Activated gamma-delta T cell treated with anti-CD3 and anti-CD28 coated beads, Interleukin-2, amount 50 U/mL, for 16 hours (primary cell): ENCODE results near the gene CCDC106.

ENCODE experiments used
- DNase-seq: peaks from one replicate; pipeline ENCODE4 v3.0.0-alpha.2; 2020; ENCODE audit warnings: low read depth

CCDC106 gene

DNA sequence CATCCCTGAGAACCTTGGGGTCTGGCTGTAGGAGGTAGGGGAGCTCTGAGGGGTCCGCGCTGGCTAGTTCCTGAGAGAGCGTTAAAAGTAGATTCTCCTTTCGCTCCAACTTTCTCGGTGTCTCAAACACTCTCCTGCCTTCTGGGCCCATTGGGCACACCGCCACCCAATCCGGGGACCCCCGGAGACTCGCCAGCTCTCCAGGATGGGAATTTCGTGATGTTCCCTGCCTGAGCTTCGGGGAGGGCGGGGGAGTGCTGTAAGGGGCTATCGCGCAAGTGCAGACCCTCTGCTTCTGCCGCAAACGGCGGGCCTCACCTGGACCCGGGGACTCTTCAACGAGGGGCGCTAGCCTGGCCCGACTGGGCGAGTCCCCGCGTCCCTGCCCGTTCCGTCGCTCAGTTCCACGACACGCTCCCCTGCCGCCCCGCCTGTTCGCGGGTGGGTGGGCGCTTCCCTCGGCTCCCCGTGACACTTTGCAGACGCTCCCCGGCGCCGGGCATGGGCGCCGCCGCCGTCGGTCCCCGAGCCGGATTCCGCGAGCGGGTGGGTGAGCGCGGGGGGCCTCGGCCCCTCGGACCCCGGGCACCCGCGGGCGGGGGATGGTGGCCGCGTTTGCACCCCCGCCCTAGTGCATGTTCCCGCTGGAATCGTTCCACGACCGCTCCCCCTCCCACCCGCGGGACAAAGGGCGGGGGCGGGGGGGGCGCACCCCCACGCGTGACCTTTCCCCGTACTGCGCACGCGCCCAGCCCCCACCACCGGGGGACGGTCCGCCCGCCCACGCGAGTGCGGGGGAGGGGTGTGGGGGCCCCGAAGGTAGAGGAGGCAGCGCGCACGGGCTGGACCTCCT is at the start of gene CCDC106:
CCDC106 (plus strand) TSS at position 481 of the 853 bp plus-strand sequence. CDS start 835 bp downstream, outside the sequence.
- DNase-seq = no peak

GRCh38 chr19:55598719-55599467 is 49.1 kb upstream of the CCDC106 start:
- DNase-seq = peak; percentile 86

- peak; percentile 91 for DNase-seq
Observed at GRCh38 chr19:55599468-55599841, 48.6 kb upstream of the CCDC106 start, which contains the start of gene FIZ1. TSS of gene FIZ1 (minus strand) at chr19:55599517. CDS start at chr19:55597865, 1,652 bp downstream.

DNA sequence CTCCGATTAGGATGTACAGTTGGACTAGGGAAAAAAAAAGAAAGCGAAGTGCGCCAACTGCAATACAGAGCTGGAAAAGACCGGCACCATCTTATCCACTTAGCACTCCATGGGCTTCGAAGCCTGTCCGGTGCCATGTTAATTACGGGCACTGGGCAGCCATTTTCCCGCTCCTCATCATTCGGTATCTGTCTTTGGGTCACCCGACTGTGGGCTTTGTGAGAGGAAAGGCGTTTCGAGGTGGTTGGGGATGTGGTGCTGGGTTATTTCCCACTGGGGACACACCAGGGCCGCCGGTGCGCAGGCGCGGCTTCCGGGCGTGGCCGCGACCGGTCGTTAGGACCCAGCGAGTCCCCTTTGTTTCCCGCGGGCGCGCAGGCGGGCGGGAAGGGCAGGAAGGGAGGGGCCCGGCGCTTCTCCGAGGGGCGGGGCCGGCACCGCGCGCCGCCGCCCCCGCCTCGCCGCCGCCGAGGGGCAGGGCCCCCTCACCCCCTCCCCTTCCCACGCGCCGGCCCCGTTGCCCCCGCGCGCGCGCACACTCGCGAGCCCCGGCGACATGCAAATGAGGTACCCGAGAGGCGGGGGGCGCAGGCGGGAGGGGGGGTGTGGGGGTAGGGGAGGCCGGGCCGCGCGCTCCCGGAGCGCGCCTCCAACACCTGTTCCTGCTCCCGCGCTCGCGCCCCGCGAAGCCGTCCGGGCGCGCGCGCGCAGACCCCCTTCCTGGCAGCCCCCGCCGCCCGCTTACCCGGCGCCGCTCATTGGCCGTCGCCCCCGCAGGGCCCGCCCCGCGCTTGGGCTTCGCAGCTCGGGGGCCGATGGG is 48.0 kb upstream of the CCDC106 start, which contains the start of gene ZNF524:
ZNF524 (plus strand) TSS at position 447 of the 820 bp plus-strand sequence. CDS start 1,825 bp downstream, outside the sequence.
- DNase-seq = peak; percentile 68

- DNase-seq = no peak
Observed at GRCh38 chr19:55600662-55601028, 47.4 kb upstream of the CCDC106 start.

DNA sequence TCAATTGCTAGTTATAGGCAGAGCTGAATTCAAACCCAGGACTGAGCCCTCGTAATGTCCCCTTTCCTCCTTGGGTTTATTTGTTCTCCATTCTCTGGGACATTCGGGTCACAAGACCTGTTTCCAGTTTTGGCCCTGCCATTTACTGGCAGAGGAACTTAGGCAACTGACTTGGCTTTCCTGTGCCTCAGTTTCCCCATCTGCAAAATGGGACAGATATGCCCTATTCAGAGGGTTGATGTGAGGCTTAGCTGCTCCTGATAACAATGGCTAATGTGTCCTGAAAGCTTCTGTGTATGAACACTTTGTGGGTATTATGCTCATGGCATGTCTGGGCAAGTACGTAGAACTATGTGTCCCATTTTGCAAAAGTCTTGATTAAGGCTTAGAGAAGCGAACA is 46.9 kb upstream of the CCDC106 start:
- DNase-seq = no peak

- DNase-seq = no peak
Observed at GRCh38 chr19:55602104-55603001, 45.7 kb upstream of the CCDC106 start.

DNA sequence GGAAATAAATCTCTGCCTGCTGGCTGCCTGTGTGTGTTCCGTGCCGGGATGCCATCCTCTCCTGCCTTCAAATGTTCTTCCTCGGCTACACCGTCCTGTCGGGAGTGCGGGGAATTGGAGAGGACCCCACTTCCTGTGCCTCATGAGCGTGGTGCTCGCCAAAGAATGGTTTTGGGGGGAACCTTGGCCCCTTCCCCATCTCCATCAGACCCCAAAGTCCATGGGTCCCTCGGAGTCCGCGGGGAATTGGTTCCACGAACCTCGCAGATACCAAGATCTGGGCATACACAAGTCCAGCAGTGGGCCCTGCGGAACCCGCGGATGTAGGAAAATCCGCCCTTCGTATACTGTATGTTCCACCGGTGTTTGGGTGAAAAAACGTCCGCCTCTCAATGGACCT is 44.9 kb upstream of the CCDC106 start:
- DNase-seq = no peak

DNA sequence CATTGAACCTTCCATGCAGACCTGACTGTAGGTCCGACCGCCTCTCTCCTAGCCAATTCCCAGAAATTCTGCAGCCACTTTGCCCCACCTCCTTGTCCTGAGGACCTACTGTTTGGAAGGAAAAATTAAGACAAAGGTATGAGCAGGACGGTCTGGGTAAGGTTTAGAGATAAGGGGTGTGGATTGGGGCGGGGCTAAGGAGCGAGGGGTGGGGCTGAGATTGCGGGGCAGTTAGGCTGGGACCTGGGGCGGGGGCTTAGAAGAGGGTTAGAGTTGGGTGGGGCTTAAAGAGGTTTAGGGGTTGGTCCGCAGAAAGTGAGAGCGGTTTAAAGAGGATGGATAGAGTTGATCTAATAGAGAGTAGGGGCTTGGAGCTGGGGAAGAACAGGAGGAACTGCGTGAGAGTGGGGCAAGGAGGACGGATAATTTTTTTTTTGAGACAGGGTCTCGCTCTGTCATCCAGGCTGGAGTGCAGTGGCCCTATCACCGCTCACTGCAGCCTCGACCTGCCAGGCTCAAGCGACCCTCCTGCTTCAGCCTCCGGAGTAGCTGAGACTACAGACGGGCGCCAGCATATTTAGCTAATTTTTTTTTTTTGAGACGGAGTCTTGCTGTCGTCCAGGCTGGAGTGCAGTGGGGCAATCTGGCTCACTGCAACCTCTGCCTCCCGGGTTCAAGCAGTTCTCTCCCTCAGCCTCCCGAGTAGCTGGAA is 44.3 kb upstream of the CCDC106 start:
- no peak for DNase-seq

GRCh38 chr19:55605207-55605636 is 42.8 kb upstream of the CCDC106 start:
- peak; percentile 97 for DNase-seq

GRCh38 chr19:55605637-55606470 is 42.2 kb upstream of the CCDC106 start, which contains the start of gene ZNF865:
TSS of gene ZNF865 (plus strand) at chr19:55605647. CDS start at chr19:55613619, 7,972 bp downstream.
- DNase-seq = peak; percentile 54

DNA sequence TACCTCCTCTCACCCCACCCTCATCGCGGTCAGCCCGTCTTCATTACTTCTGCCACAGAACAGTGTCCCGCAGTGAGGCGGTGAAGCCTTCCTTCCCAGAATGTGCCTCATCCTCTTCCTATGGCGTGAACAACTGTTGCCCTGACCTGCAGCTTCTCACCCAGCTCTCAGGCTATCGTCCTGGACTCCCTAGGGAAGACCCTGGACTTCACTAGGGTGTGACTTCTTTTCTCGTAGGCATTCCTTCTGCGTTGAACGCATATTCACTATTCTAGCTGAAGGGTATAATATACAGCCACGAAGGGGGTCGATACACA is 41.6 kb upstream of the CCDC106 start:
- DNase-seq = no peak

GRCh38 chr19:55606817-55607216 is 41.2 kb upstream of the CCDC106 start:
- no peak for DNase-seq

- no peak for DNase-seq
Observed at GRCh38 chr19:55609326-55609725, 38.7 kb upstream of the CCDC106 start.

DNA sequence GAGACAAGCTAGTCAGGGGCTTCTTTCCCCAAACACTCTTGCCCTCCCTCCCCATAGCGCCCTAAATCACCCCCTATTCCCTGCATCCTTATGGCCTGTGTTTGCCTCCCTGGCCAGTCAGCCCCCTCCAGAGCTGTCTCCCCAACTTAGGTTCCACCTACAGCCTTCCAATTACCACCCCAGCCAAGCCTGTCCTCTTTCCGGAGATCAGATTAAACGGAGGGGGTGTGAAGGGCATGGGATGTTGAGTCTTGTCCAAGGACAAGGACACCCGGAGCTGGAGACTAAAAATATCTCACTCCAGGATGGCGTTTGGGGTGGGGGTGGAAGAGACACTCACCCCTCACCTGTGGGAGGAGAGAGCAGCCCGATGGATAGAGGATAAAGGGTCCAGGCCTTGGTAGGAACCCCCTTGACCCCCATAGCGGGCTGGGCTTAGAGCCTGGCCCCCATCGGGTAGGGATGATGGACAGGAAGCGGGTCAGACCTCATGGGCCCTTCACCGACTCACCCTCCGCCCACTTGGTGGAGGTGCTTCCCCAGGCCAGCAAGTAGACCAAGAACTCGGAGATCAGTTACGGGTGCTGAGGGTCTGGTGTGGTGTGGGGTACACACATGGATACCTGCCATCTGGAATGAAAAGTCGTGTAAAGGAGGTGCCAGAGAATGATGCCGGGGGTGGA is 36.6 kb upstream of the CCDC106 start:
- no peak for DNase-seq

DNA sequence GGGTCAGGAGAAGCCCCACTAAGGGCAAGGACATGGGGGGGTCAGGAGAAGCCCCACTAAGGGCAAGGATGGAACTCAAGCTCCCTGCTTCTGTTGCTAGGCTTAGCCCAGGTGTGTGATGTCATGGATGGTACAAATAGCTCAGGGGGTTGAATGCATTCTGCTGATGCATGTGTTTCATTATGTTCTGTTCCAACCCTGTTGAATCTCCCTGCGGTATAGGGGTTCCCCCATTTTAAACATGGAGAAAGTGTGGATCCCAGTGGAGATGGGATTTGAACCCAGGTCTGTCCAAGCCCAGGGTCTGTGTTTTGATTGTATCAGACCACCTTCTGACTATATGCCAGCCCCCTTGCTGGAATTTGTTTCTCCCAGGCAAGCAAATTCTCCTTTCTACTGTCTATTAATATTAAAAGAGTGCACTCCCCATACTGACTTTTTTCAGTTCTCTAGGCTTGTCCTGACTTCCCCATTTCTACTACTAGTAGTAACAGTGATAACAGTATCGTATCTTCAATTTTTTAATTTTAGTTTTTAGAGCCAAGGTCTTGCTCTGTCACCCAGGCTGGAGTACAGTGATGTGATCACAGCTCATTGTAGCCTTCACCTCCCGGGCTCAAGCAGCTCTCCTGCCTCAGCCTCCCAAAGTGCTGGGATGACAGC is 35.9 kb upstream of the CCDC106 start:
- no peak for DNase-seq

GRCh38 chr19:55613396-55613795 is 34.6 kb upstream of the CCDC106 start:
- no peak for DNase-seq
